ENCODE measurements around the gene STBD1. TPM values are rescaled to one million over a fixed set of nuclear protein-coding genes. Genes with fewer than 3 reads are reported as not detected.

Gene STBD1
- total RNA-seq, 1 donor from 2014 or later = 7.4 TPM

DNA sequence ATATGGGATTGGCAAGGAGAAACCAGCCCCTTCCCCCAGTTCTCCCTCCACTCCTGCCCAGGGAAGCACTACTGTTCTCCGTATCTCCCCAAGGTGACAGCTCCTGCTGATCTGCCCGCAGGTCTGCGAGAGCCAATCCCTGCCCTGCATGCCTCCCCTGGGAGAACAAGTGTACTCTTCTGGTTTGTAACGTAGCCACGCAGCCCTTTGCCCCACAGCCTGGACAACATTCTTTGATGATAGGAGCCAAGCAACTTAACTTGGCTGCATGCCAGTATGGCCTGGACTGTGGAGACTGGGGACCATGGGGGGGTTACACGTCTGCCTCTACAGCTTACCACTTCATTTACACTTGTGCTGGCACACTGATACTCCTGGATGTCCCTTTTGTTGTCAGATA is 2.0 kb downstream of the STBD1 start:
- Histone ChIP-seq H3K27me3 (ENCODE audit: control insufficient read depth, insufficient read depth, low read length) (no peaks in the 10 kb centered on the region), H3K36me3 (ENCODE audit: control insufficient read depth, insufficient read depth, low read length) (peaks cover 1% of the 10 kb centered on the region), H3K4me3 (ENCODE audit: low read depth, low read length) (no peak overlapping the region)
- DNase-seq (ENCODE audit: low read depth) = no peak
- TF ChIP-seq, protein P1, sequence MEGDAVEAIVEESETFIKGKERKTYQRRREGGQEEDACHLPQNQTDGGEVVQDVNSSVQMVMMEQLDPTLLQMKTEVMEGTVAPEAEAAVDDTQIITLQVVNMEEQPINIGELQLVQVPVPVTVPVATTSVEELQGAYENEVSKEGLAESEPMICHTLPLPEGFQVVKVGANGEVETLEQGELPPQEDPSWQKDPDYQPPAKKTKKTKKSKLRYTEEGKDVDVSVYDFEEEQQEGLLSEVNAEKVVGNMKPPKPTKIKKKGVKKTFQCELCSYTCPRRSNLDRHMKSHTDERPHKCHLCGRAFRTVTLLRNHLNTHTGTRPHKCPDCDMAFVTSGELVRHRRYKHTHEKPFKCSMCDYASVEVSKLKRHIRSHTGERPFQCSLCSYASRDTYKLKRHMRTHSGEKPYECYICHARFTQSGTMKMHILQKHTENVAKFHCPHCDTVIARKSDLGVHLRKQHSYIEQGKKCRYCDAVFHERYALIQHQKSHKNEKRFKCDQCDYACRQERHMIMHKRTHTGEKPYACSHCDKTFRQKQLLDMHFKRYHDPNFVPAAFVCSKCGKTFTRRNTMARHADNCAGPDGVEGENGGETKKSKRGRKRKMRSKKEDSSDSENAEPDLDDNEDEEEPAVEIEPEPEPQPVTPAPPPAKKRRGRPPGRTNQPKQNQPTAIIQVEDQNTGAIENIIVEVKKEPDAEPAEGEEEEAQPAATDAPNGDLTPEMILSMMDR (IDR thresholded peaks at IDR 0.05; ENCODE audit: insufficient read depth, low read length, poor library complexity, severe bottlenecking) = no peak

DNA sequence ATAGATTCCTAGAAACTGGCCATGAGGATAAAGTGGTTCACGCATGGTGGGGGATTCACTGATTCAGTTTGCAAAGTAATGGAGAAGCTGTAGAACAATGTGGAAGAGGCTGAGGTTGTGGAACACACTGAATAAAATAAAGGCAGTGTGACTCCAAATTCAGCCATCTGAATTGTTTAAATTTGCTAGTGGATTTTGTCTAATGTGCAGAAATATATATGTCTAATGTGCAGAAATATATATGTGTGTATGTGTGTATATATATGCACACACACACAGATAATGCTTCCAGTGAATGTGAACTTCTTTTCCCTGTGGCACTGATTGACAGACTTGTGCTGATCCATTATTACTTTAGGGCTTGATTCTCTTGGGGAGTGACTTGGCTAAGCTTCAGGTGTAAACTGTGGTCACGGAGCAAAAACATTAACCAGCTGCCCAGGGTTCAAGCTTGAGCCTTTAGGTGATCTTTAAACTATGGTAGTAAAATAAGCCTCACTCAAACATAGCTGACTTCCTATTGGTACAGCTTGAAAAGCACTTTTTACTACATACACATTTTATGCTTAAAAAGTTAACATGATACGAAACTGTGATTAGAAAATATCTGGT is 3.5 kb downstream of the STBD1 start:
- DNase-seq (ENCODE audit: low read depth) = no peak
- TF ChIP-seq, protein P1 (IDR thresholded peaks at IDR 0.05; ENCODE audit: insufficient read depth, low read length, poor library complexity, severe bottlenecking) = no peak
- H3K4me3 ChIP-seq (ENCODE audit: low read depth, low read length) = no peak overlapping the region

GRCh38 chr4:76310683-76311082 is 4.2 kb downstream of the STBD1 start:
- no peak for DNase-seq (ENCODE audit: low read depth)
- peaks cover 1% of the 10 kb centered on the region for H3K36me3 ChIP-seq (ENCODE audit: control insufficient read depth, insufficient read depth, low read length)
- TF ChIP-seq, protein P1 (IDR thresholded peaks at IDR 0.05; ENCODE audit: insufficient read depth, low read length, poor library complexity, severe bottlenecking) = no peak
- H3K27me3 ChIP-seq (ENCODE audit: control insufficient read depth, insufficient read depth, low read length) = no peaks in the 10 kb centered on the region
- no peak overlapping the region for H3K4me3 ChIP-seq (ENCODE audit: low read depth, low read length)

More for the DNA sequence above, 3.5 kb downstream of the STBD1 start:
- Histone ChIP-seq H3K36me3 (ENCODE audit: control insufficient read depth, insufficient read depth, low read length) (peaks cover 1% of the 10 kb centered on the region), H3K27me3 (ENCODE audit: control insufficient read depth, insufficient read depth, low read length) (no peaks in the 10 kb centered on the region)

- Histone ChIP-seq H3K4me3 (ENCODE audit: low read depth, low read length) (no peak overlapping the region), H3K36me3 (ENCODE audit: control insufficient read depth, insufficient read depth, low read length) (peaks cover 1% of the 10 kb centered on the region), H3K27me3 (ENCODE audit: control insufficient read depth, insufficient read depth, low read length) (no peaks in the 10 kb centered on the region)
- no peak for DNase-seq (ENCODE audit: low read depth)
- TF ChIP-seq, protein P1 (IDR thresholded peaks at IDR 0.05; ENCODE audit: insufficient read depth, low read length, poor library complexity, severe bottlenecking) = no peak
These were observed 5.4 kb downstream of the STBD1 start for GRCh38 chr4:76311896-76312331.

DNA sequence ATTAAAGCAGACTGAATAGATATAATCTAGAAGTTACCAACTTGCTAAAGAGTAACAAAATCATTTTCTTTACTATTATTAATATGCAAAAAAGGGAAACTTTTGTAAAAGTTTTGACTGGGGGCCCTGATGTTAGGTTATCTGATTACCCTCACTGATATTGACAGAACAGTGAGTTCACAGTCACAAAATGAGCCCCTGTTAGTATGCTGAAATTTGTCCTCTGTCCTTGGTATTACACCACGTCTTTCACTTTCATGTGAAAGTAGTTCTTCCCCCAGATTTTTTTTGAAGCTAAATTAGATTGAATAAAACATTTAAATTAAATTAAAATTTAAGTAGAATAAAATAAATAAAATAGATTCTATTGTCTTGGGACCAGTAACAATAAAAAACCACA is 5.9 kb downstream of the STBD1 start:
- no peaks in the 10 kb centered on the region for H3K27me3 ChIP-seq (ENCODE audit: control insufficient read depth, insufficient read depth, low read length)
- TF ChIP-seq, protein P1 (IDR thresholded peaks at IDR 0.05; ENCODE audit: insufficient read depth, low read length, poor library complexity, severe bottlenecking) = no peak
- peaks cover 1% of the 10 kb centered on the region for H3K36me3 ChIP-seq (ENCODE audit: control insufficient read depth, insufficient read depth, low read length)
- H3K4me3 ChIP-seq (ENCODE audit: low read depth, low read length) = no peak overlapping the region
- no peak for DNase-seq (ENCODE audit: low read depth)

DNA sequence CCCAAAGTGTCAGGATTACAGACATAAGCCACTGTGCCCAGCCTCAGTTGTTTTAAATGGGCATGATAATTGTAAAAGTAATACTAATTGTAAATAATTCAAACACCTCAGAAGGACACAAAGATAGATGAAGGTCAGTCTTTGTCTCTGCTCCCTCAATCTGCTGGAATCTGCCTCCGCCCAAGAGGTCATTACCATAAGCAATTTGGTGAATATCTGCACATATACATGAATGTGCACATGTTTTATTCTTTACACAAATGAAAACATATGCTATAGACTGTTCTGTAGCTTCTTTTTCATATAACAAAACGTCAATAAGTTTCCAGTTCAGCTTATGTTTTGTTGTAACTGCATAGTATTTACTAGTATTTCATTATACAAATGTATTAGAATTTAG is 7.0 kb downstream of the STBD1 start:
- no peak overlapping the region for H3K4me3 ChIP-seq (ENCODE audit: low read depth, low read length)
- no peaks in the 10 kb centered on the region for H3K27me3 ChIP-seq (ENCODE audit: control insufficient read depth, insufficient read depth, low read length)
- peaks cover 1% of the 10 kb centered on the region for H3K36me3 ChIP-seq (ENCODE audit: control insufficient read depth, insufficient read depth, low read length)
- no peak for DNase-seq (ENCODE audit: low read depth)
- TF ChIP-seq, protein P1 (IDR thresholded peaks at IDR 0.05; ENCODE audit: insufficient read depth, low read length, poor library complexity, severe bottlenecking) = no peak
